Right atrium auricular region (tissue), 2 donors: ENCODE data around the gene SVIL. TPM values are rescaled to one million over a fixed set of nuclear protein-coding genes. Genes with fewer than 3 reads are reported as not detected.

ENCODE experiments used
- DNase-seq: peaks from one replicate; pipeline ENCODE4 v3.0.0-alpha.2; 2019; ENCODE audit warnings: low spot score
- H3K27ac ChIP-seq, 2 donors: fragments of 200-600 bp; sonication (generic); 1 replicate in 1 of 2; 2 replicates in 1 of 2; pipeline ENCODE4 v1.5.1; 2016 to 2019
- H3K27me3 ChIP-seq, 2 donors: fragments of 200-600 bp; sonication (generic); one replicate each; pipeline versions ENCODE4 v1.5.1 to v1.6.0; 2017 to 2019
- H3K36me3 ChIP-seq: fragments of 200-600 bp; sonication (generic); one replicate; pipeline ENCODE4 v1.5.1; 2016
- H3K4me1 ChIP-seq, 2 donors: fragments of 200-600 bp; sonication (generic); one replicate each; pipeline versions ENCODE4 v1.5.1 to v1.6.0; 2017 to 2019
- H3K4me3 ChIP-seq, 2 donors: fragments of 200-600 bp; sonication (generic); 1 replicate in 1 of 2; 2 replicates in 1 of 2; pipeline ENCODE4 v1.5.1; 2017 to 2019; ENCODE audit warnings: mild to moderate bottlenecking in 1 of 2, moderate library complexity in 1 of 2
- H3K9me3 ChIP-seq, 2 donors: fragments of 200-600 bp; sonication (generic); one replicate each; pipeline ENCODE4 v1.5.1; 2019
- CTCF ChIP-seq, 2 donors: fragments of 200-600 bp; sonication (generic); IDR thresholded peaks; one replicate each; pipeline ENCODE4 v1.5.1; 2019; ENCODE audit warnings: antibody characterized with exemption in 2 of 2
- total RNA-seq, 2 donors: library from RNA; depleted of rRNA; stranded (reverse); fragments of >200 nt; gene quantifications; one replicate each; pipeline ENCODE4 v1.1.0, GENCODE V29; 2016

The SVIL gene
- total RNA-seq, 2 donors from 2014 or later, result 260 to 340 TPM

- H3K4me3 ChIP-seq, result no peak overlapping the region
- no peaks in the 10 kb centered on the region for H3K4me1 ChIP-seq
- peaks cover 39% of the 10 kb centered on the region for H3K36me3 ChIP-seq
- no peaks in the 10 kb centered on the region for H3K9me3 ChIP-seq
- no peak for TF ChIP-seq CTCF (IDR thresholded peaks at IDR 0.05)
- no peaks in the 10 kb centered on the region for H3K27me3 ChIP-seq
- DNase-seq, result no peak
- H3K27ac ChIP-seq, result no peak overlapping the region
Observed at GRCh38 chr10:29455095-29455494, 179.7 kb downstream of the SVIL start.

GRCh38 chr10:29454250-29454649, 180.5 kb downstream of the SVIL start:
- no peak for DNase-seq
- peaks cover 31% of the 10 kb centered on the region for H3K36me3 ChIP-seq
- no peaks in the 10 kb centered on the region for H3K27me3 ChIP-seq
- no peak overlapping the region for H3K27ac ChIP-seq
- H3K4me1 ChIP-seq, result peaks cover 0 to 1% of the 10 kb centered on the region in 2 donors
- H3K9me3 ChIP-seq, result no peaks in the 10 kb centered on the region
- H3K4me3 ChIP-seq, result no peak overlapping the region
- no peak for TF ChIP-seq CTCF (IDR thresholded peaks at IDR 0.05)

- H3K27ac ChIP-seq, result no peak overlapping the region
- no peak overlapping the region for H3K4me3 ChIP-seq
- no peaks in the 10 kb centered on the region for H3K9me3 ChIP-seq
- H3K4me1 ChIP-seq, result peaks cover 0 to 17% of the 10 kb centered on the region in 2 donors
- TF ChIP-seq CTCF (IDR thresholded peaks at IDR 0.05), result no peak
- no peaks in the 10 kb centered on the region for H3K27me3 ChIP-seq
- no peak for DNase-seq
- H3K36me3 ChIP-seq, result peaks cover 15% of the 10 kb centered on the region
Observed at GRCh38 chr10:29452546-29452945, 182.2 kb downstream of the SVIL start.

GRCh38 chr10:29451946-29452345, 182.8 kb downstream of the SVIL start:
- TF ChIP-seq CTCF (IDR thresholded peaks at IDR 0.05), result no peak
- Histone ChIP-seq H3K27me3 (no peaks in the 10 kb centered on the region), H3K4me3 (no peak overlapping the region)

GRCh38 chr10:29450405-29450804, 184.4 kb downstream of the SVIL start:
- H3K9me3 ChIP-seq, result no peaks in the 10 kb centered on the region
- H3K27me3 ChIP-seq, result no peaks in the 10 kb centered on the region
- H3K4me1 ChIP-seq, result peaks cover 0 to 17% of the 10 kb centered on the region in 2 donors
- H3K4me3 ChIP-seq, result no peak overlapping the region
- no peak overlapping the region for H3K27ac ChIP-seq
- no peak for DNase-seq
- no peak for TF ChIP-seq CTCF (IDR thresholded peaks at IDR 0.05)
- no peaks in the 10 kb centered on the region for H3K36me3 ChIP-seq

More at GRCh38 chr10:29451946-29452345, 182.8 kb downstream of the SVIL start:
- Histone ChIP-seq H3K4me1 (peaks cover 0 to 17% of the 10 kb centered on the region in 2 donors), H3K27ac (no peak overlapping the region), H3K36me3 (peaks cover 9% of the 10 kb centered on the region), H3K9me3 (no peaks in the 10 kb centered on the region)
- no peak for DNase-seq
